ENCODE measurements around the gene PRDM16. TPM values are rescaled to one million over a fixed set of nuclear protein-coding genes. Genes with fewer than 3 reads are reported as not detected.

Gene PRDM16
- total and polyA plus RNA-seq, 7 donors = 0.04 to 1.2 (median 0.31) TPM

- TF ChIP-seq, protein P1, sequence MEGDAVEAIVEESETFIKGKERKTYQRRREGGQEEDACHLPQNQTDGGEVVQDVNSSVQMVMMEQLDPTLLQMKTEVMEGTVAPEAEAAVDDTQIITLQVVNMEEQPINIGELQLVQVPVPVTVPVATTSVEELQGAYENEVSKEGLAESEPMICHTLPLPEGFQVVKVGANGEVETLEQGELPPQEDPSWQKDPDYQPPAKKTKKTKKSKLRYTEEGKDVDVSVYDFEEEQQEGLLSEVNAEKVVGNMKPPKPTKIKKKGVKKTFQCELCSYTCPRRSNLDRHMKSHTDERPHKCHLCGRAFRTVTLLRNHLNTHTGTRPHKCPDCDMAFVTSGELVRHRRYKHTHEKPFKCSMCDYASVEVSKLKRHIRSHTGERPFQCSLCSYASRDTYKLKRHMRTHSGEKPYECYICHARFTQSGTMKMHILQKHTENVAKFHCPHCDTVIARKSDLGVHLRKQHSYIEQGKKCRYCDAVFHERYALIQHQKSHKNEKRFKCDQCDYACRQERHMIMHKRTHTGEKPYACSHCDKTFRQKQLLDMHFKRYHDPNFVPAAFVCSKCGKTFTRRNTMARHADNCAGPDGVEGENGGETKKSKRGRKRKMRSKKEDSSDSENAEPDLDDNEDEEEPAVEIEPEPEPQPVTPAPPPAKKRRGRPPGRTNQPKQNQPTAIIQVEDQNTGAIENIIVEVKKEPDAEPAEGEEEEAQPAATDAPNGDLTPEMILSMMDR (IDR thresholded peaks at IDR 0.05) = no peak
- ATAC-seq (peak in 3 of 4 donors; percentile 37 to 53 (median 53)), DNase-seq (peak in 1 of 2 donors; percentile 55)
- intact Hi-C loops (cut with DNase I) = no loop called here
- Histone ChIP-seq H3K9me3 (no peaks in the 10 kb centered on the region), H3K4me3 (no peak overlapping the region), H3K4me1 (no peaks in the 10 kb centered on the region), H3K36me3 (ENCODE audit: insufficient read depth in 1 of 2, low read depth in 1 of 2) (no peaks in the 10 kb centered on the region), H3K27ac (peak overlapping the region; percentile 46), H3K27me3 (ENCODE audit: insufficient read depth in 3 of 3, low read length in 2 of 3) (peaks cover 0 to 48% (median 14%) of the 10 kb centered on the region in 3 donors)
- WGBS, 3 donors = 34 to 43% (median 41%) methylated on average over 12 of the region's 12 CpGs
Observed at GRCh38 chr1:3369446-3370076, 300.6 kb downstream of the PRDM16 start.

GRCh38 chr1:3370856-3371703 lies 302.1 kb downstream of the PRDM16 start:
- intact Hi-C loops (cut with DNase I) = no loop called here
- DNase-seq (no peak), ATAC-seq (no peak)
- Histone ChIP-seq H3K4me3 (no peak overlapping the region), H3K36me3 (ENCODE audit: insufficient read depth in 1 of 2, low read depth in 1 of 2) (no peaks in the 10 kb centered on the region), H3K4me1 (no peaks in the 10 kb centered on the region), H3K27me3 (ENCODE audit: insufficient read depth in 3 of 3, low read length in 2 of 3) (peaks cover 0 to 41% (median 13%) of the 10 kb centered on the region in 3 donors), H3K27ac (no peak overlapping the region), H3K9me3 (no peaks in the 10 kb centered on the region)
- WGBS, 3 donors = 83 to 97% (median 96%) methylated on average over 4 of the region's 4 CpGs
- TF ChIP-seq, protein P1 (IDR thresholded peaks at IDR 0.05) = no peak

DNA sequence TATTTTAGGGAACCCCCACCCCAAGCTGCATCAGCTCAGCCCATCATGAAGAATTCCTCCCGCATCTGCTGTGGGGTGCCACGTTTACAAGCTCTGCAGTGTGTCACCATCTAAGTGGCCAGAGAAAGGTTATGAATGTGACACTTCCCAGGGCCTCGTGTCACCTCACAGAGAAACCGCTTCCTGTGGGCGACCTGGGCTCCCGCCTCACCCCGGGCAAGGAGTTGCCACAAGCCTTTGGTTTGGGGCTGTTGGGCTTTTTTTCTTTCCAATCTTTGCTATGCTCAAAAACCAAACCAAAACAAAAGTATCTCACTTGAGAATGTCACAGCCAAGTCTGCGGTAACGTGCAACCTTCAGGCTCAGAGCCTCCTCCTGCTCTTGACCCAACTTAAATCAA lies 303.3 kb downstream of the PRDM16 start:
- no peaks in the 10 kb centered on the region for H3K4me1 ChIP-seq
- 77 to 91% (median 80%) methylated on average over 9 of the region's 9 CpGs for WGBS, 3 donors
- ATAC-seq (no peak), DNase-seq (no peak)
- H3K36me3 ChIP-seq (ENCODE audit: insufficient read depth in 1 of 2, low read depth in 1 of 2) = no peaks in the 10 kb centered on the region
- no peaks in the 10 kb centered on the region for H3K9me3 ChIP-seq
- no peak overlapping the region for H3K4me3 ChIP-seq
- H3K27me3 ChIP-seq (ENCODE audit: insufficient read depth in 3 of 3, low read length in 2 of 3) = peaks cover 0 to 32% (median 12%) of the 10 kb centered on the region in 3 donors
- intact Hi-C loops (cut with DNase I) = no loop called here
- TF ChIP-seq, protein P1 (IDR thresholded peaks at IDR 0.05) = no peak
- H3K27ac ChIP-seq = no peak overlapping the region

DNA sequence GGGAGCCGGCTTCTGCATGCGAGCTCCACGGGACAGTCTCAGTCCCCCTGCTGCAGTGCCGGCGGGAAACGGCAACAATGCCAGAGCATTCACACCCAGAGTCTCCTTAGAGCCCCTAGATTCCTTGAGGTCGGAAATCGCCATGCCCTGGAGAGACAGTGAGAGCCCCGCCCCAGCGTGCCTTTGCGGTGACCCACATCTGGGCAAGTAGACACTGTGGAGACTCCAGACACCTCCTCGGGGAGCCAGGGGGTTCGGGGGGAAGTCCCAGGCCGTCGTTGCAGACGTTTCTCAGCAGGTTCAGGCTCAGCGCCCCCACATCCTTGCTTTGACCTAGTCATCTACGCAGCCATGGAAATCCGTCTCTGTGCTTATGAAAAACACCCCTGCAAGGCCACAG lies 304.2 kb downstream of the PRDM16 start:
- intact Hi-C loops (cut with DNase I) = no loop called here
- Histone ChIP-seq H3K27me3 (ENCODE audit: insufficient read depth in 3 of 3, low read length in 2 of 3) (peaks cover 0 to 26% (median 10%) of the 10 kb centered on the region in 3 donors), H3K4me3 (no peak overlapping the region), H3K27ac (peak overlapping the region; percentile 4), H3K4me1 (no peaks in the 10 kb centered on the region), H3K36me3 (ENCODE audit: insufficient read depth in 1 of 2, low read depth in 1 of 2) (no peaks in the 10 kb centered on the region), H3K9me3 (no peaks in the 10 kb centered on the region)
- 60 to 65% (median 63%) methylated on average over 19 of the region's 19 CpGs for WGBS, 3 donors
- ATAC-seq (no peak), DNase-seq (no peak)
- TF ChIP-seq, protein P1 (IDR thresholded peaks at IDR 0.05) = no peak
